DOHH2 (cell line): ENCODE data around the gene KIF22.
A peak's percentile ranks its signal among the peaks of the same experiment; 100 is the strongest.

Source experiments
- H3F3A ChIP-seq: fragments of 200-600 bp; sonication (generic), shearing (Covaris generic); 2 replicates; pipeline ENCODE4 v1.6.0; 2016; ENCODE audit warnings: antibody characterized with exemption, mild to moderate bottlenecking; ENCODE audit not compliant: control insufficient read depth, insufficient read depth
- H3K27ac ChIP-seq: fragments of 200-600 bp; sonication (generic); 2 replicates; pipeline ENCODE4 v1.5.1; 2014; ENCODE audit warnings: low read depth, mild to moderate bottlenecking, low read length, moderate library complexity
- H3K27me3 ChIP-seq: fragments of 200-600 bp; sonication (generic); 2 replicates; pipeline ENCODE4 v1.6.1; 2014; ENCODE audit warnings: mild to moderate bottlenecking, low read length, mixed read lengths; ENCODE audit not compliant: control insufficient read depth
- H3K36me3 ChIP-seq: fragments of 200-600 bp; sonication (generic); 2 replicates; pipeline ENCODE4 v1.6.1; 2014; ENCODE audit warnings: mild to moderate bottlenecking, low read length, moderate library complexity, mixed read lengths; ENCODE audit not compliant: control insufficient read depth
- H3K4me1 ChIP-seq: fragments of 200-600 bp; sonication (generic); 2 replicates; pipeline ENCODE4 v1.6.1; 2014; ENCODE audit warnings: mild to moderate bottlenecking, low read length, mixed read lengths; ENCODE audit not compliant: control insufficient read depth
- H3K4me2 ChIP-seq: fragments of 200-600 bp; sonication (generic); 2 replicates; pipeline ENCODE4 v1.6.0; 2014; ENCODE audit warnings: mild to moderate bottlenecking, low read length, moderate library complexity
- H3K4me3 ChIP-seq: fragments of 200-600 bp; sonication (generic); 2 replicates; pipeline ENCODE4 v1.5.1; 2014; ENCODE audit warnings: mild to moderate bottlenecking, low read length, mixed read lengths
- H3K79me2 ChIP-seq: fragments of 200-600 bp; sonication (generic); 2 replicates; pipeline ENCODE4 v1.6.1; 2014; ENCODE audit warnings: mild to moderate bottlenecking, low read length, mixed read lengths; ENCODE audit not compliant: control insufficient read depth
- H3K9me2 ChIP-seq: fragments of 200-600 bp; sonication (generic); replicated peaks from 2 replicates; pipeline ENCODE4 v1.6.1; 2014; ENCODE audit warnings: mild to moderate bottlenecking, low read length, mixed read lengths; ENCODE audit not compliant: control insufficient read depth
- H3K9me3 ChIP-seq: fragments of 200-600 bp; sonication (generic); 2 replicates; pipeline ENCODE4 v1.6.1; 2014; ENCODE audit warnings: antibody characterized with exemption, low read length, mixed read lengths; ENCODE audit not compliant: control insufficient read depth, insufficient read depth
- H4K20me1 ChIP-seq: fragments of 200-600 bp; sonication (generic); 2 replicates; pipeline ENCODE4 v1.6.0; 2014; ENCODE audit warnings: low read depth, mild to moderate bottlenecking, antibody characterized with exemption, low read length, moderate library complexity; ENCODE audit not compliant: control insufficient read depth, insufficient read depth
- EZH2phosphoT487 ChIP-seq: fragments of 200-600 bp; sonication (generic); IDR thresholded peaks from 2 replicates; pipeline ENCODE4 v1.6.1; 2017; ENCODE audit warnings: borderline replicate concordance, mild to moderate bottlenecking, antibody characterized with exemption, low read length, moderate library complexity, mixed read lengths
- TF ChIP-seq, protein P1 (sequence below): fragments of 200-600 bp; sonication (generic); IDR thresholded peaks from one replicate; pipeline ENCODE4 v1.5.1; 2014; ENCODE audit warnings: antibody characterized with exemption, mild to moderate bottlenecking, low read depth, low read length; ENCODE audit not compliant: poor library complexity, severe bottlenecking

The KIF22 gene

DNA sequence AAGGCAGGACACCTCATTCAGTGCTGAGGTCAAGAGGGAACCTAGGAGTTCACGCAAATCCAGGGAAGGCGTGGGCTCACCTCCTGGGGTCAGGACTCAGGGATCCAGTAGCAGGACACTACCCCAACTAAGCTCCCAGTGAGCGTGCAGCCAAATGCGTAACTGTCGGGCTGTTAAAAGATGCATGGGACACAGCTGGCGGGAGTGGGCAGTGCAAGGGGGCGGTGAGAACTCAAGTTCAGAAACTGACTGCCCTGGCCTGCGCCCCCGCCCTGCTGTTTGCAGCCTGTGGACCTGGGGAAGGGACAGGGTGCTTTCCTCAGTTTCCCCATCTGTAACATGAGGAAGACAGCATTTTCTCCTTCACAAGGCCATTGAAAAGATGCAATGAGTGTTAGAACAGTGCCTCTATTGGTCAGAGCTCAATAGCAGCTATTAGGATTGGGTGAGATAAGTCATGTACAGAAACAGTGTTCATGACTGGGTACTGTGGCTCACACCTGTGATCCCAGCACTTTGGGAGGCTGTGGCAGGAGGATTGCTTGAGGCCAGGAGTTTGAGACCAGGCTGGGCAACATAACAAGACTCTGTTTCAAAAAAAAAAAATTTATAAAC lies 52.3 kb downstream of the KIF22 start:
- TF ChIP-seq, protein P1, sequence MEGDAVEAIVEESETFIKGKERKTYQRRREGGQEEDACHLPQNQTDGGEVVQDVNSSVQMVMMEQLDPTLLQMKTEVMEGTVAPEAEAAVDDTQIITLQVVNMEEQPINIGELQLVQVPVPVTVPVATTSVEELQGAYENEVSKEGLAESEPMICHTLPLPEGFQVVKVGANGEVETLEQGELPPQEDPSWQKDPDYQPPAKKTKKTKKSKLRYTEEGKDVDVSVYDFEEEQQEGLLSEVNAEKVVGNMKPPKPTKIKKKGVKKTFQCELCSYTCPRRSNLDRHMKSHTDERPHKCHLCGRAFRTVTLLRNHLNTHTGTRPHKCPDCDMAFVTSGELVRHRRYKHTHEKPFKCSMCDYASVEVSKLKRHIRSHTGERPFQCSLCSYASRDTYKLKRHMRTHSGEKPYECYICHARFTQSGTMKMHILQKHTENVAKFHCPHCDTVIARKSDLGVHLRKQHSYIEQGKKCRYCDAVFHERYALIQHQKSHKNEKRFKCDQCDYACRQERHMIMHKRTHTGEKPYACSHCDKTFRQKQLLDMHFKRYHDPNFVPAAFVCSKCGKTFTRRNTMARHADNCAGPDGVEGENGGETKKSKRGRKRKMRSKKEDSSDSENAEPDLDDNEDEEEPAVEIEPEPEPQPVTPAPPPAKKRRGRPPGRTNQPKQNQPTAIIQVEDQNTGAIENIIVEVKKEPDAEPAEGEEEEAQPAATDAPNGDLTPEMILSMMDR: peak; percentile 28
- no peak for TF ChIP-seq EZH2phosphoT487
- Histone ChIP-seq H3K9me3 (no peaks in the 10 kb centered on the region), H3K4me2 (no peak overlapping the region), H4K20me1 (no peaks in the 10 kb centered on the region), H3K79me2 (no peaks in the 10 kb centered on the region), H3K27ac (no peak overlapping the region), H3K36me3 (no peaks in the 10 kb centered on the region), H3K27me3 (no peaks in the 10 kb centered on the region), H3F3A (no peaks in the 10 kb centered on the region), H3K4me1 (no peaks in the 10 kb centered on the region), H3K9me2 (no peaks in the 10 kb centered on the region), H3K4me3 (no peak overlapping the region)

GRCh38 chr16:29843931-29844330 lies 53.4 kb downstream of the KIF22 start:
- Histone ChIP-seq H3K79me2 (no peaks in the 10 kb centered on the region), H3K4me1 (no peaks in the 10 kb centered on the region), H3K4me3 (no peak overlapping the region), H3K9me3 (no peaks in the 10 kb centered on the region), H4K20me1 (no peaks in the 10 kb centered on the region), H3K36me3 (no peaks in the 10 kb centered on the region), H3K4me2 (no peak overlapping the region), H3K9me2 (no peaks in the 10 kb centered on the region), H3K27ac (no peak overlapping the region), H3F3A (no peaks in the 10 kb centered on the region), H3K27me3 (no peaks in the 10 kb centered on the region)
- TF ChIP-seq EZH2phosphoT487: no peak
- TF ChIP-seq, protein P1: no peak

- Histone ChIP-seq H3K4me1 (no peaks in the 10 kb centered on the region), H3K4me3 (no peak overlapping the region), H3K9me2 (no peaks in the 10 kb centered on the region), H3K27ac (no peak overlapping the region), H3K79me2 (no peaks in the 10 kb centered on the region), H3K36me3 (no peaks in the 10 kb centered on the region), H3K27me3 (no peaks in the 10 kb centered on the region), H3K9me3 (no peaks in the 10 kb centered on the region), H4K20me1 (no peaks in the 10 kb centered on the region), H3K4me2 (no peak overlapping the region), H3F3A (no peaks in the 10 kb centered on the region)
- no peak for TF ChIP-seq EZH2phosphoT487
- TF ChIP-seq, protein P1: no peak
These were observed 54.2 kb downstream of the KIF22 start for GRCh38 chr16:29844575-29845331.
